GM23338 (cell line): ENCODE results near the gene GLB1L3. TPM values are rescaled to one million over a fixed set of nuclear protein-coding genes. Genes with fewer than 3 reads are reported as not detected.

Experiments used
- ATAC-seq: fragments of 200-7000 bp; cut with Tn5 transposase; 3 replicates; pipeline ENCODE4 v1.9.1; 2020
- DNase-seq: peaks from one replicate; pipeline ENCODE4 v3.0.0-alpha.2; 2015; ENCODE audit warnings: low spot score
- H2AFZ ChIP-seq: fragments of 200-600 bp; sonication (generic); 2 replicates; pipeline ENCODE4 v1.8.0; 2016; ENCODE audit warnings: antibody characterized with exemption, mild to moderate bottlenecking, moderate library complexity
- H3F3A ChIP-seq: fragments of 200-600 bp; sonication (generic); replicated peaks from 2 replicates; pipeline ENCODE4 v1.8.0; 2017; ENCODE audit warnings: antibody characterized with exemption, mixed run types, low read depth
- H3K27ac ChIP-seq: fragments of 200-600 bp; sonication (generic); 2 replicates; pipeline ENCODE4 v1.6.1; 2016; ENCODE audit warnings: low read depth
- H3K27me3 ChIP-seq: fragments of 200-600 bp; sonication (generic); 2 replicates; pipeline ENCODE4 v1.8.0; 2016; ENCODE audit warnings: mild to moderate bottlenecking, mixed run types, moderate library complexity; ENCODE audit not compliant: insufficient read depth
- H3K36me3 ChIP-seq: fragments of 200-600 bp; sonication (generic); 2 replicates; pipeline ENCODE4 v1.8.0; 2016; ENCODE audit warnings: mild to moderate bottlenecking; ENCODE audit not compliant: insufficient read depth
- H3K4me1 ChIP-seq: fragments of 200-600 bp; sonication (generic); 2 replicates; pipeline ENCODE4 v1.8.0; 2016; ENCODE audit warnings: mild to moderate bottlenecking, moderate library complexity; ENCODE audit not compliant: insufficient read depth
- H3K4me2 ChIP-seq: fragments of 200-600 bp; sonication (generic); 2 replicates; pipeline ENCODE4 v1.7.1; 2017; ENCODE audit warnings: mixed run types
- H3K4me3 ChIP-seq: fragments of 200-600 bp; sonication (generic); 2 replicates; pipeline ENCODE4 v1.6.1; 2016; ENCODE audit warnings: mixed run types
- H3K79me2 ChIP-seq: fragments of 200-600 bp; sonication (generic); replicated peaks from 2 replicates; pipeline ENCODE4 v1.8.0; 2017; ENCODE audit warnings: mild to moderate bottlenecking; ENCODE audit not compliant: insufficient read depth
- H3K9me2 ChIP-seq: fragments of 200-600 bp; sonication (generic); 2 replicates; pipeline ENCODE4 v1.8.0; 2017; ENCODE audit not compliant: insufficient read depth
- H4K20me1 ChIP-seq: fragments of 200-600 bp; sonication (generic); replicated peaks from 2 replicates; pipeline ENCODE4 v1.8.0; 2017; ENCODE audit warnings: mild to moderate bottlenecking; ENCODE audit not compliant: insufficient read depth
- H3K27ac Mint-ChIP-seq: 2 replicates; pipeline ENCODE4 v1.8.0; 2020; ENCODE audit warnings: inconsistent platforms, mild to moderate bottlenecking, moderate library complexity, mixed read lengths
- H3K27me3 Mint-ChIP-seq: 3 replicates; pipeline ENCODE4 v1.8.0; 2022; ENCODE audit warnings: low read depth, mild to moderate bottlenecking, moderate library complexity, mixed read lengths, inconsistent platforms; ENCODE audit not compliant: insufficient read depth, poor library complexity
- H3K36me3 Mint-ChIP-seq: 3 replicates; pipeline ENCODE4 v1.8.0; 2021; ENCODE audit warnings: low read depth, mild to moderate bottlenecking, inconsistent platforms, moderate library complexity, mixed read lengths
- H3K4me1 Mint-ChIP-seq: 3 replicates; pipeline ENCODE4 v1.8.0; 2020; ENCODE audit warnings: mild to moderate bottlenecking, inconsistent platforms, mixed read lengths
- H3K4me3 Mint-ChIP-seq: 3 replicates; pipeline ENCODE4 v1.8.0; 2021; ENCODE audit warnings: moderate library complexity, mild to moderate bottlenecking, inconsistent platforms, mixed read lengths
- H3K9me3 Mint-ChIP-seq: 3 replicates; pipeline ENCODE4 v1.8.0; 2020; ENCODE audit warnings: moderate library complexity, mild to moderate bottlenecking, inconsistent platforms, mixed read lengths
- CREB1 ChIP-seq: fragments of 250-450 bp; sonication (Bioruptor Pico); IDR thresholded peaks from 2 replicates; pipeline ENCODE4 v1.5.0; 2020; ENCODE audit warnings: low read depth, mild to moderate bottlenecking, moderate library complexity
- EZH2 ChIP-seq: fragments of 200-600 bp; sonication (generic); IDR thresholded peaks from one replicate; pipeline ENCODE4 v1.8.0; 2017; ENCODE audit warnings: antibody characterized with exemption, mild to moderate bottlenecking, low read depth; ENCODE audit not compliant: unreplicated experiment
- JUNB ChIP-seq: IDR thresholded peaks from one replicate; pipeline ENCODE4 v1.6.1; 2016; ENCODE audit warnings: antibody characterized with exemption; ENCODE audit not compliant: unreplicated experiment
- NANOG ChIP-seq: IDR thresholded peaks from 2 replicates; pipeline ENCODE4 v1.6.1; 2016; ENCODE audit warnings: antibody characterized with exemption, borderline replicate concordance
- POLR2AphosphoS5 ChIP-seq: IDR thresholded peaks from 2 replicates; pipeline ENCODE4 v1.6.1; 2016; ENCODE audit warnings: antibody characterized with exemption, low read depth
- STAT1 ChIP-seq: IDR thresholded peaks from one replicate; pipeline ENCODE4 v1.6.1; 2016; ENCODE audit warnings: antibody characterized with exemption; ENCODE audit not compliant: unreplicated experiment
- ZNF114 ChIP-seq: fragments of 250-450 bp; sonication (Bioruptor Pico); IDR thresholded peaks from 2 replicates; pipeline ENCODE4 v1.5.0; 2020; ENCODE audit warnings: mild to moderate bottlenecking, moderate library complexity
- ZNF331 ChIP-seq: fragments of 250-450 bp; sonication (Bioruptor Pico); IDR thresholded peaks from 2 replicates; pipeline ENCODE4 v1.5.0; 2020; ENCODE audit warnings: low read depth, mild to moderate bottlenecking, moderate library complexity
- polyA plus RNA-seq: library from polyadenylated mRNA; unstranded; fragments of >200 nt; fragmentation: Nextera tagmentation; extraction: Ambion mirVana; gene quantifications from 2 replicates; pipeline ENCODE4 v1.2.1, GENCODE V29; 2016
- total RNA-seq: library from RNA; depleted of rRNA; stranded (reverse); fragments of >200 nt; shearing (Covaris generic); gene quantifications from 2 replicates; pipeline ENCODE4 v1.2.3, GENCODE V29; 2014
- TF ChIP-seq, protein P1 (sequence below), 2 experiments: fragments of 200-600 bp in 1 of 2; sonication (generic) in 1 of 2; conservative IDR thresholded peaks; 2 replicates each; pipeline versions ENCODE4 v1.5.1 to v1.6.1; 2016 to 2017; ENCODE audit warnings: antibody characterized with exemption in 2 of 2, low read depth in 2 of 2, mild to moderate bottlenecking in 2 of 2, moderate library complexity in 1 of 2
- TF ChIP-seq, protein P2 (sequence below): IDR thresholded peaks from 2 replicates; pipeline ENCODE4 v1.6.1; 2016; ENCODE audit warnings: antibody characterized with exemption
- TF ChIP-seq, protein P3 (sequence below): fragments of 250-450 bp; sonication (Bioruptor Pico); IDR thresholded peaks from 2 replicates; pipeline ENCODE4 v1.5.0; 2020; ENCODE audit warnings: mild to moderate bottlenecking, moderate library complexity

Gene GLB1L3
- total and polyA plus RNA-seq, 2 experiments from 2014 or later = 28.8 to 33.1 TPM

DNA sequence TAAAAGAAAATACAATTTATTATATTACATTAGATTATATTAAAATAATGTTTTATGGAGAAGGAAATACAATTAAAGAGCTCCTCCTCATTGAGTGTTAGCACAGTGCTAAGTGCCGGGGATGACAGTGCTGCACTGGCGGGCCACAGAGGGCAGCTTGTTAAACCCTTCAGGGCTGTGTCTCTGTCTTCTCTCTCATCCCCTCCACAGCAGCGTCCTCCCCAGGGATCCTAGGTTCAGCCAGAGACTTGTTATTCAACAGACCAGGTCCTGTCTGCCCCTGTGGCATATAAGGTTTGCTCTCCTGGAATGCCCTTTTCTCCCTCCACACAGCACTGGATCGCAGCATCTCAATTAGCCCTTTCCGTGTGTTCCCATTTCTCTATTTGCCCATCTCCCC is 37.2 kb upstream of the GLB1L3 start:
- H4K20me1 ChIP-seq = 0 out of 2 replicates have a peak, but pooled peaks cover 3% of the 10 kb centered on the region
- peaks cover 12% of the 10 kb centered on the region for H3K36me3 Mint-ChIP-seq
- TF ChIP-seq, protein P1, sequence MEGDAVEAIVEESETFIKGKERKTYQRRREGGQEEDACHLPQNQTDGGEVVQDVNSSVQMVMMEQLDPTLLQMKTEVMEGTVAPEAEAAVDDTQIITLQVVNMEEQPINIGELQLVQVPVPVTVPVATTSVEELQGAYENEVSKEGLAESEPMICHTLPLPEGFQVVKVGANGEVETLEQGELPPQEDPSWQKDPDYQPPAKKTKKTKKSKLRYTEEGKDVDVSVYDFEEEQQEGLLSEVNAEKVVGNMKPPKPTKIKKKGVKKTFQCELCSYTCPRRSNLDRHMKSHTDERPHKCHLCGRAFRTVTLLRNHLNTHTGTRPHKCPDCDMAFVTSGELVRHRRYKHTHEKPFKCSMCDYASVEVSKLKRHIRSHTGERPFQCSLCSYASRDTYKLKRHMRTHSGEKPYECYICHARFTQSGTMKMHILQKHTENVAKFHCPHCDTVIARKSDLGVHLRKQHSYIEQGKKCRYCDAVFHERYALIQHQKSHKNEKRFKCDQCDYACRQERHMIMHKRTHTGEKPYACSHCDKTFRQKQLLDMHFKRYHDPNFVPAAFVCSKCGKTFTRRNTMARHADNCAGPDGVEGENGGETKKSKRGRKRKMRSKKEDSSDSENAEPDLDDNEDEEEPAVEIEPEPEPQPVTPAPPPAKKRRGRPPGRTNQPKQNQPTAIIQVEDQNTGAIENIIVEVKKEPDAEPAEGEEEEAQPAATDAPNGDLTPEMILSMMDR (conservative IDR thresholded peaks at IDR 0.05; ENCODE audit: low read depth in 2 of 2) = no peak
- TF ChIP-seq ZNF331 (CRISPR knock-in tag) (no peak), NANOG (no peak), STAT1 (no peak), CREB1 (no peak), ZNF114 (CRISPR knock-in tag) (no peak), POLR2AphosphoS5 (no peak), JUNB (no peak), EZH2 (no peak)
- TF ChIP-seq, protein P2, sequence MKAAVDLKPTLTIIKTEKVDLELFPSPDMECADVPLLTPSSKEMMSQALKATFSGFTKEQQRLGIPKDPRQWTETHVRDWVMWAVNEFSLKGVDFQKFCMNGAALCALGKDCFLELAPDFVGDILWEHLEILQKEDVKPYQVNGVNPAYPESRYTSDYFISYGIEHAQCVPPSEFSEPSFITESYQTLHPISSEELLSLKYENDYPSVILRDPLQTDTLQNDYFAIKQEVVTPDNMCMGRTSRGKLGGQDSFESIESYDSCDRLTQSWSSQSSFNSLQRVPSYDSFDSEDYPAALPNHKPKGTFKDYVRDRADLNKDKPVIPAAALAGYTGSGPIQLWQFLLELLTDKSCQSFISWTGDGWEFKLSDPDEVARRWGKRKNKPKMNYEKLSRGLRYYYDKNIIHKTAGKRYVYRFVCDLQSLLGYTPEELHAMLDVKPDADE = no peak
- TF ChIP-seq, protein P3, sequence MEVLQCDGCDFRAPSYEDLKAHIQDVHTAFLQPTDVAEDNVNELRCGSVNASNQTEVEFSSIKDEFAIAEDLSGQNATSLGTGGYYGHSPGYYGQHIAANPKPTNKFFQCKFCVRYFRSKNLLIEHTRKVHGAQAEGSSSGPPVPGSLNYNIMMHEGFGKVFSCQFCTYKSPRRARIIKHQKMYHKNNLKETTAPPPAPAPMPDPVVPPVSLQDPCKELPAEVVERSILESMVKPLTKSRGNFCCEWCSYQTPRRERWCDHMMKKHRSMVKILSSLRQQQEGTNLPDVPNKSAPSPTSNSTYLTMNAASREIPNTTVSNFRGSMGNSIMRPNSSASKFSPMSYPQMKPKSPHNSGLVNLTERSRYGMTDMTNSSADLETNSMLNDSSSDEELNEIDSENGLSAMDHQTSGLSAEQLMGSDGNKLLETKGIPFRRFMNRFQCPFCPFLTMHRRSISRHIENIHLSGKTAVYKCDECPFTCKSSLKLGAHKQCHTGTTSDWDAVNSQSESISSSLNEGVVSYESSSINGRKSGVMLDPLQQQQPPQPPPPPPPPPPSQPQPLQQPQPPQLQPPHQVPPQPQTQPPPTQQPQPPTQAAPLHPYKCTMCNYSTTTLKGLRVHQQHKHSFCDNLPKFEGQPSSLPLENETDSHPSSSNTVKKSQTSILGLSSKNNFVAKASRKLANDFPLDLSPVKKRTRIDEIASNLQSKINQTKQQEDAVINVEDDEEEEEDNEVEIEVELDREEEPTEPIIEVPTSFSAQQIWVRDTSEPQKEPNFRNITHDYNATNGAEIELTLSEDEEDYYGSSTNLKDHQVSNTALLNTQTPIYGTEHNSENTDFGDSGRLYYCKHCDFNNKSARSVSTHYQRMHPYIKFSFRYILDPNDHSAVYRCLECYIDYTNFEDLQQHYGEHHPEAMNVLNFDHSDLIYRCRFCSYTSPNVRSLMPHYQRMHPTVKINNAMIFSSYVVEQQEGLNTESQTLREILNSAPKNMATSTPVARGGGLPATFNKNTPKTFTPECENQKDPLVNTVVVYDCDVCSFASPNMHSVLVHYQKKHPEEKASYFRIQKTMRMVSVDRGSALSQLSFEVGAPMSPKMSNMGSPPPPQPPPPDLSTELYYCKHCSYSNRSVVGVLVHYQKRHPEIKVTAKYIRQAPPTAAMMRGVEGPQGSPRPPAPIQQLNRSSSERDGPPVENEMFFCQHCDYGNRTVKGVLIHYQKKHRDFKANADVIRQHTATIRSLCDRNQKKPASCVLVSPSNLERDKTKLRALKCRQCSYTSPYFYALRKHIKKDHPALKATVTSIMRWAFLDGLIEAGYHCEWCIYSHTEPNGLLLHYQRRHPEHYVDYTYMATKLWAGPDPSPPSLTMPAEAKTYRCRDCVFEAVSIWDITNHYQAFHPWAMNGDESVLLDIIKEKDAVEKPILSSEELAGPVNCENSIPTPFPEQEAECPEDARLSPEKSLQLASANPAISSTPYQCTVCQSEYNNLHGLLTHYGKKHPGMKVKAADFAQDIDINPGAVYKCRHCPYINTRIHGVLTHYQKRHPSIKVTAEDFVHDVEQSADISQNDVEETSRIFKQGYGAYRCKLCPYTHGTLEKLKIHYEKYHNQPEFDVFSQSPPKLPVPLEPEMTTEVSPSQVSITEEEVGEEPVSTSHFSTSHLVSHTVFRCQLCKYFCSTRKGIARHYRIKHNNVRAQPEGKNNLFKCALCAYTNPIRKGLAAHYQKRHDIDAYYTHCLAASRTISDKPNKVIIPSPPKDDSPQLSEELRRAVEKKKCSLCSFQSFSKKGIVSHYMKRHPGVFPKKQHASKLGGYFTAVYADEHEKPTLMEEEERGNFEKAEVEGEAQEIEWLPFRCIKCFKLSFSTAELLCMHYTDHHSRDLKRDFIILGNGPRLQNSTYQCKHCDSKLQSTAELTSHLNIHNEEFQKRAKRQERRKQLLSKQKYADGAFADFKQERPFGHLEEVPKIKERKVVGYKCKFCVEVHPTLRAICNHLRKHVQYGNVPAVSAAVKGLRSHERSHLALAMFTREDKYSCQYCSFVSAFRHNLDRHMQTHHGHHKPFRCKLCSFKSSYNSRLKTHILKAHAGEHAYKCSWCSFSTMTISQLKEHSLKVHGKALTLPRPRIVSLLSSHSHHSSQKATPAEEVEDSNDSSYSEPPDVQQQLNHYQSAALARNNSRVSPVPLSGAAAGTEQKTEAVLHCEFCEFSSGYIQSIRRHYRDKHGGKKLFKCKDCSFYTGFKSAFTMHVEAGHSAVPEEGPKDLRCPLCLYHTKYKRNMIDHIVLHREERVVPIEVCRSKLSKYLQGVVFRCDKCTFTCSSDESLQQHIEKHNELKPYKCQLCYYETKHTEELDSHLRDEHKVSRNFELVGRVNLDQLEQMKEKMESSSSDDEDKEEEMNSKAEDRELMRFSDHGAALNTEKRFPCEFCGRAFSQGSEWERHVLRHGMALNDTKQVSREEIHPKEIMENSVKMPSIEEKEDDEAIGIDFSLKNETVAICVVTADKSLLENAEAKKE = no peak
- no peaks in the 10 kb centered on the region for H3K27me3 ChIP-seq
- H3F3A ChIP-seq = no peaks in the 10 kb centered on the region
- no peaks in the 10 kb centered on the region for H3K9me2 ChIP-seq
- H3K27me3 Mint-ChIP-seq = no peaks in the 10 kb centered on the region
- 0 out of 2 replicates have a peak, but pooled peaks cover 3% of the 10 kb centered on the region for H3K36me3 ChIP-seq
- DNase-seq = no peak
- H3K4me1 Mint-ChIP-seq = peaks cover 9% of the 10 kb centered on the region; the same call in 2 of the 3 replicates
- H3K79me2 ChIP-seq = no peaks in the 10 kb centered on the region
- no peak overlapping the region for H3K27ac ChIP-seq
- no peak overlapping the region for H2AFZ ChIP-seq
- H3K4me3 ChIP-seq = no peak overlapping the region
- no peak overlapping the region for H3K27ac Mint-ChIP-seq
- no peaks in the 10 kb centered on the region for H3K9me3 Mint-ChIP-seq
- H3K4me2 ChIP-seq = no peak overlapping the region
- ATAC-seq = no peak
- no peak overlapping the region for H3K4me3 Mint-ChIP-seq
- no peaks in the 10 kb centered on the region for H3K4me1 ChIP-seq
